Effector CD4-positive, alpha-beta T cell (primary cell): Measurements from ENCODE around the gene NEURL1B.

Experiments
- DNase-seq: peaks from one replicate; pipeline ENCODE4 v3.0.0-alpha.2; 2020

NEURL1B gene

DNA sequence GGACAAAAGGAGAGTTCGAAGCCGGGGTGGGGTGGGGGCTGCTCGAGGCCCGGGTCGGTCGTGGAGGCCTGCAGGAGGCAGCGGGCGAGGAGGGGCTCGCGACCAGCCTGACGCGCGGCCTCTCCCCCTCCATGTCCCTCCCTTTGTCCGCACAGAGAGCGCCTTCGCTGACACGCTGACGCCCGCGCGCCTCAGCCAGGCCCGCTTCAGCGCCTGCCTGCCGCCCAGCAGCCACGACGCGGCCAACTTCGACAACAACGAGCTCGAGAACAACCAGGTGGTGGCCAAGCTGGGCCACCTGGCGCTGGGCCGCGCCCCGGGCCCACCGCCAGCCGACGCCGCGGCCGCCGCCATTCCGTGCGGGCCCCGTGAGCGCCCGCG is 42.2 kb downstream of the NEURL1B start:
- DNase-seq: no peak

GRCh38 chr5:172683645-172684471 is 42.8 kb downstream of the NEURL1B start:
- peak; percentile 25 for DNase-seq

GRCh38 chr5:172685091-172685490 is 44.0 kb downstream of the NEURL1B start:
- DNase-seq: no peak

- no peak for DNase-seq
These were observed 45.0 kb downstream of the NEURL1B start for GRCh38 chr5:172686111-172686510.

- no peak for DNase-seq
These were observed 45.7 kb downstream of the NEURL1B start for GRCh38 chr5:172686539-172687390.

DNA sequence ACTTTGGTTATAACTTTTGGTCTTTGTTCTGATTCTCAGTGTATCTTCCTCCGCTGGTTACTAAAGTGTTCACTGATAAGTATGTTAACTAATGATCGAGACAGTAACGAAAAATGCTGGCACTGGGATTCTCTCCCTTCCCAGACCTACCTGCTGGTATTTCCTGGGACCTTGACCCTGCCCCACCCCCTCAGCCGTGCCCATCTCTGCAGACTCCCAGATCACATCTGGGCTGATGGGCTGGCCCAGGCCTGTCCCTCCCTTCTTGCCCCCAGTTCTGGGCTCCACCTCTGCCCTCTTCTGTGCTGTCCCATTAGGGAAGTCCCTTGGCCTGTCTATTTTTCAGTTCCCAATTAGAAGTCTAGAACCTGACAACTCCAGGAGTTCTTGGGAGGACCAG is 46.9 kb downstream of the NEURL1B start:
- no peak for DNase-seq

GRCh38 chr5:172688349-172689217 is 47.5 kb downstream of the NEURL1B start:
- DNase-seq: no peak

GRCh38 chr5:172689218-172689572 is 48.1 kb downstream of the NEURL1B start:
- no peak for DNase-seq

DNA sequence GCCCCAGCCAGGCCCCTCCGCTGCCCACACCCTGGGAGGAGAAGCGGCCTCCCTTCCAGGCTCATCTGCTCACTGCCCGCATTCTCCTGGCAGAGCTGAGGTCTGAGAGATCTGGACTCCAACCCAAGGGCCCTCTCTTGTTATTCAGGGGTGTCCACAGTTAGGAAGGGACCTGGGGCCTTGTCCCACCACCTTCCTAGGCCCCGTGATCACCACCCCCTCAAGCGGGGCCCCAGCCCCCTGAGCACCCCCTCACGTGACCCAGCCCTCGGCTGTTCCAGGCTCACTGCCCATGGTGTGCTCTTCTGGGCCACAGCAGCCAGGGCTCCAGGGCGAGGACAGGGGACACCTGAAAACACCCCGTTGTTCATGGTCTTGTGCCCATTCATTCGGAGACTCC is 48.7 kb downstream of the NEURL1B start:
- DNase-seq: no peak

DNA sequence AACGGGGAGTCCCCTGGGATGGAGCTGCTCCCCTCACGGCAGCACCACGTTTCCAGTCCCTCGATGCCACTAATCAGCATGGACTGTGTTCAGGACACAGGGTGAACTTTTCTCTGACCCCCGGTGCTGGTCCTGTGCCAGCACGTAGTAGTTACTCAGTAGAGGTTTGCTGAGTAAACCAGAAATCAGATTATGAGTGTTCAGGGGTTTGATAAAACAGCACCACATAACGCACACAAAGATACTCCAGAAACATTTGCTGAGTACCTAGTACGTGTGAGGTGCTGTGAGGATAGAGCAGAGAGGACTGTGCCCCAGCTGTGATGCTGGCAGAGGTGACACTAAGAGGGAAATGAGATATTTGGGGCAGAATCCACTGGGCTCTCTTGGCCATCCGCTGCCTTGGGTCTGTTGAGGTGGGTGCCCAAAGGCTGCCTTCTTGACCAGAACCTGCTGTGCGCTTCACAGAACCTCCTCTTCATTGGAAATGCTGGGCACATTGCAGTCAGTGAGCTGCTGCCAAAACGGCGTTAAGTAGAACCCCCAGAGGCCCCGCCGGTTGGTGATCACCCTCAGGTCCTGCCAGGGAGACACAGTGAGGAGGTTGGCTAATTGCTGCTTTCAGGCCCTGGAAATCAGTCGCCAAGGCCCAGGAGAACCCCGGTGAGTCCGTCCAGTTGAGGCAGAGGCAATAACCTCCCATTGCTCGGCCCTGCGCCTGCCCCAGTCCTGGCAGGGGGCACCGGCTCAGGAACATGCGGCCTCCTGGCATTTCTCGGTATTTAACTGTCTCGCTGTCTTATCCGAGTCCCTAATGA is 49.4 kb downstream of the NEURL1B start:
- no peak for DNase-seq

GRCh38 chr5:172691886-172692285 is 50.8 kb downstream of the NEURL1B start:
- DNase-seq: no peak

GRCh38 chr5:172692451-172692850 is 51.4 kb downstream of the NEURL1B start:
- DNase-seq: no peak

- DNase-seq: no peak
These were observed 51.9 kb downstream of the NEURL1B start for GRCh38 chr5:172692981-172693380.

DNA sequence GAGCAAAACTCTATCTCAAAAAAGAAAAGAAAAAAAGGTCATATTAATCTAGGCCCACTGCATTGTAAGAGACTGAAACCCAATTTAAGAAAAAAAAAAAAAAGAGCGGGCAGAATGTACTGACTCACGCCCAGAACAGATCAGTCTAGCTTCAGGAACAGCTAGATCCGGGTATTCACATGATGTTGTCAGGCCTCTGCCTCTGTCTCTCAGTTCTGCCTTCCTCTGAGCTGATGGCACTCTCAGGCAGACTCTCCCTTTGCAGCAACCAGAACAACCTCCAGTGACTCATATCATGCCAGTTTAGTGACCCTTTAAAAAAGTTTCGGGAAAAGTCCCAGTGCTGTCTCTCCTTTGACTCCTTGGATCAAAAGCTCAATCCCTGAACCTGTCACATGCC is 53.0 kb downstream of the NEURL1B start:
- no peak for DNase-seq

DNA sequence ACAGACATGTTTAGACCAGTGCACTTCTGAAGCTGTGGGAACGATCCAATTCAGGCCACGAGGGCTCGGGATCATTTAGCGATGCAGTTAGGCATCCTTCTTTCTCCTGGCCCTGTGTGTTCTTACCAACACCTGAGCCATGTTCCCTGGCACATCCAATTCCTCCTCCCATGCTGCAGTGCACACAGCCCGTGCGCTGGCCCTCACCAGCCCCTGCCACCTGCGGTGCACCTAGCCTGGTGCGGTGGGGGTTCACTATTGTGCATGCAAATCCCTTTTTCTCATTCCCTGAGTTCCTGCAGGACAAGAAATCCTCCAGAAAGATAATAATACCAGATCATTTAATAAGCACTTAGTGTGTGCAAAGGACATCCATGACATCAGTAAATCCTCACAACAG is 53.5 kb downstream of the NEURL1B start:
- no peak for DNase-seq

DNA sequence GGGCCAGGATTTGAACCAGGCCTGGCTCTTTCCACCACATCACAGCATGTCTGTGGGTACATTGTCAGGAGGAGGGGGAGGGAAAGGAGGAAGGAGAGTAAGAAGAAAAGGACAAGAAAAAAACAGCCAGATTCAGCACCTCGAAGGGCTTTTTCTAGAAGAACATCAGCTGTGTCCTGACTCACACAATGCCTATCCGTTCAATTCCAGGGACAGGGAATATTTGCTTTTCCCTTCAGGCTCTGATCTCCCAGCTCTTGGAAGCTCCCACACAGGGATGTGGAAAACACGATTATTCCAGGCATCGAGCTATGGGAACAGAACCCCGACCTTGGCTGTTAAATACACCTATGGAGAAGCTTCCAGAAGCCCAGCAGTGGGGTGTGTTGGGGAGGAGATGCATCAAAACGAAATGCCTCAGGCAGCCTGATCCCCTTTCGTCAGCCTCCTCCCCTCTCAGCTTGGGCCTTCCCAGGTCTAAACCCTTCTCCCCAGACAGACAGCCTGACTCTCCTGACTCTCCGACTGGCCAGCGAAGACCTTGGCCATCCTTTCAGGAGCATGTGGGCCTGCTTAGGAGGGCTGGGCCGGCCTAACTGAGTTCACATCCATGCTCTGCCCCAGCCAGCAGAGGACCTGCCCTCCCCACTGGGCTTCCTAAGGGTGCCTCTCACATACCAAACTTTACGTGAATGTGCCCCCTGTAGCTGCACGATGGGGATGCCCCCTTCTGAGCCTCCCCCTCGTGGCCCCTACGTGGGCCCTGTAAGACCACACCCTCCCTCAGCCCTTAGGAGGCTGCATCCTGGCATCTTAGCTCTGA is 54.4 kb downstream of the NEURL1B start:
- DNase-seq: no peak

DNA sequence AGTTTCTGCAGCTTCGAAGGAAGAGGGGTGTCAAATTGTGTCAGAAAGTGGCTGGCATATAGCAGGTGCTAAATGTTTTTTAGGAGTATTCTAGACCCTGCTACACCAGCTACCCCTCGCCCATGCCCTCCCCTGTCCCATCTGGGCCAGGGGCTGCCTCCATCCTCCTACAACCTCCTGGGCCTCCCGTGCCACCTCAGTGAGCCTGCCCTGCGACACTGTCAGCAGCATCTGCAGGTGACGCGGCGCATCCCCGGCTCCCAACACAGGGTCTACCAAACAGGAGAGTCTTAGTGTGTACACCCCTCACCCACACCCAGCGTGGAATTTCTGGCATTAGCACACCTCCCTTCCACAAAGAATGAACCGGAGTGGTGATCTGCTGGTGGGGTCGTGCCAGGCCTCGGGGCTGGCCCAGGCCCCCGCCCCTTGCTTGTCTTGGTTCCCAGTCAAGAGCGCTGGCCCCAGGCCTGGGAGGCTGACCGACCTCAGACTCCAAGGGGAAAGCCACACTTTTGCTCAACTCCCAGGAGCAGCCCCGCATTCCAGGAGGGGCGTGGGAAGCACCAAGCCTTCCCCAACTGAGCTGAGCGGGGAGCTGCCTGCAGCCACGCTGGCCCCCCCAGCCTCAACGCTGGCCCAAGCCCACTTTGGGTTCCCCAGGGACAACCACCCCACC is 55.2 kb downstream of the NEURL1B start:
- no peak for DNase-seq

- peak; percentile 76 for DNase-seq
These were observed 56.4 kb downstream of the NEURL1B start for GRCh38 chr5:172697123-172698121.

GRCh38 chr5:172699423-172699822 is 58.4 kb downstream of the NEURL1B start:
- no peak for DNase-seq
